Esophagus squamous epithelium (tissue), 5 donors: ENCODE results near the gene IFT80. TPM values are rescaled to one million over a fixed set of nuclear protein-coding genes. Genes with fewer than 3 reads are reported as not detected.
A peak's percentile ranks its signal among the peaks of the same experiment; 100 is the strongest.

Experiments used
- DNase-seq: peaks from one replicate; lab custom pipeline; 2025; lab: John Stamatoyannopoulos, UW
- H3K27ac ChIP-seq, 4 donors: fragments of 200-600 bp; sonication (generic); one replicate each; pipeline ENCODE4 v1.5.1; 2016 to 2019; ENCODE audit warnings: mild to moderate bottlenecking in 1 of 4
- H3K27me3 ChIP-seq, 4 donors: fragments of 200-600 bp; sonication (generic); 1 replicate in 3 of 4; 2 replicates in 1 of 4; pipeline versions ENCODE4 v1.5.1 to v1.6.0; 2017 to 2021; ENCODE audit warnings: antibody characterized with exemption in 1 of 4
- H3K36me3 ChIP-seq, 3 donors: fragments of 200-600 bp; sonication (generic); one replicate each; pipeline ENCODE4 v1.5.1; 2016 to 2019
- H3K4me1 ChIP-seq, 3 donors: fragments of 200-600 bp; sonication (generic); one replicate each; pipeline ENCODE4 v1.5.1; 2017 to 2019
- H3K4me3 ChIP-seq, 4 donors: fragments of 200-600 bp; sonication (generic); 1 replicate in 3 of 4; 2 replicates in 1 of 4; pipeline ENCODE4 v1.5.1; 2016 to 2019; ENCODE audit warnings: mild to moderate bottlenecking in 2 of 4, moderate library complexity in 1 of 4
- H3K9me3 ChIP-seq, 3 donors: fragments of 200-600 bp; sonication (generic); one replicate each; pipeline ENCODE4 v1.5.1; 2016 to 2019
- CTCF ChIP-seq, 6 experiments: fragments of 450-650 bp in 4 of 6; fragments of 200-600 bp in 2 of 6; sonication (generic) in 2 of 6; IDR thresholded peaks; one replicate each; pipeline ENCODE4 v1.5.1; 2016 to 2019; ENCODE audit warnings: antibody characterized with exemption in 6 of 6, mild to moderate bottlenecking in 4 of 6, moderate library complexity in 4 of 6
- POLR2A ChIP-seq, 4 donors: fragments of 450-650 bp; IDR thresholded peaks; one replicate each; pipeline ENCODE4 v1.6.1; 2017; ENCODE audit warnings: antibody characterized with exemption in 4 of 4, mild to moderate bottlenecking in 4 of 4, moderate library complexity in 3 of 4
- WGBS, 2 donors: methylation state at CpG; one replicate each; pipeline ENCODE4 v1.1.5; 2018; 5-methylcytosine and 5-hydroxymethylcytosine counted together
- intact Hi-C: fragments of 100-400 bp; cut with DNase I; formaldehyde crosslinking; loops from one replicate; pipeline ENCODE4 v1.15.0; 2022
- small RNA-seq, 4 donors: library from RNA; depleted of rRNA; stranded (forward); fragments of <200 nt; gene quantifications; one replicate each; pipeline ENCODE3, GENCODE V24; 2016
- total RNA-seq, 4 donors: library from RNA; depleted of rRNA; stranded (reverse); fragments of >200 nt; gene quantifications; one replicate each; pipeline ENCODE4 v1.1.0, GENCODE V29; 2016
- donor health status: DM: yes; HTN: yes; CAD: no.

IFT80 gene
- total RNA-seq, 4 donors from 2014 or later: 10.8 to 20.4 (median 14.9) TPM

- Histone ChIP-seq H3K36me3 (no peaks in the 10 kb centered on the region), H3K4me3 (no peak overlapping the region), H3K9me3 (no peaks in the 10 kb centered on the region), H3K27ac (no peak overlapping the region), H3K4me1 (no peaks in the 10 kb centered on the region), H3K27me3 (no peaks in the 10 kb centered on the region)
- intact Hi-C loops: no loop called here
- WGBS, 2 donors: 52 to 62% methylated on average over 4 of the region's 4 CpGs
- no peak for DNase-seq
- TF ChIP-seq CTCF (IDR thresholded peaks at IDR 0.05): no peak
- no peak for TF ChIP-seq POLR2A (IDR thresholded peaks at IDR 0.05)
Measured at GRCh38 chr3:160217675-160218074, 181.3 kb downstream of the IFT80 start.

- no peak overlapping the region for H3K27ac ChIP-seq
- H3K4me1 ChIP-seq: no peaks in the 10 kb centered on the region
- no peaks in the 10 kb centered on the region for H3K36me3 ChIP-seq
- no peaks in the 10 kb centered on the region for H3K27me3 ChIP-seq
- H3K4me3 ChIP-seq: no peak overlapping the region
- 67 to 90% methylated on average over 1 of the region's 1 CpG for WGBS, 2 donors
- no peak for TF ChIP-seq CTCF (IDR thresholded peaks at IDR 0.05)
- no peak for TF ChIP-seq POLR2A (IDR thresholded peaks at IDR 0.05)
- DNase-seq: no peak
- H3K9me3 ChIP-seq: no peaks in the 10 kb centered on the region
- intact Hi-C loops: no loop called here
Measured at GRCh38 chr3:160213191-160213590, 185.8 kb downstream of the IFT80 start.

- TF ChIP-seq CTCF (IDR thresholded peaks at IDR 0.05) (peak in 1 of 6 experiments; percentile 41), POLR2A (IDR thresholded peaks at IDR 0.05) (no peak)
- DNase-seq: no peak
- Histone ChIP-seq H3K27me3 (no peaks in the 10 kb centered on the region), H3K36me3 (no peaks in the 10 kb centered on the region), H3K4me3 (no peak overlapping the region), H3K4me1 (no peaks in the 10 kb centered on the region), H3K9me3 (no peaks in the 10 kb centered on the region), H3K27ac (no peak overlapping the region)
- intact Hi-C loops: no loop called here
- WGBS, 2 donors: 78 to 83% methylated on average over 1 of the region's 1 CpG
Measured at GRCh38 chr3:160210799-160211221, 188.2 kb downstream of the IFT80 start.

- DNase-seq: no peak
- 89 to 100% methylated on average over 1 of the region's 1 CpG for WGBS, 2 donors
- H3K36me3 ChIP-seq: no peaks in the 10 kb centered on the region
- no peak overlapping the region for H3K4me3 ChIP-seq
- H3K4me1 ChIP-seq: no peaks in the 10 kb centered on the region
- intact Hi-C loops: no loop called here
- TF ChIP-seq CTCF (IDR thresholded peaks at IDR 0.05): no peak
- TF ChIP-seq POLR2A (IDR thresholded peaks at IDR 0.05): no peak
- no peaks in the 10 kb centered on the region for H3K9me3 ChIP-seq
- no peak overlapping the region for H3K27ac ChIP-seq
- no peaks in the 10 kb centered on the region for H3K27me3 ChIP-seq
Measured at GRCh38 chr3:160210341-160210740, 188.7 kb downstream of the IFT80 start.

Small RNAs within 50 kb of the gene (small RNA-seq; reads per million reads assigned to genes)
- gene MIR15B (14.0 to 26.2 (median 21.1) reads per million in 4 donors), gene MIR16-2 (3.2 to 6.0 (median 4.9) reads per million in 4 donors)

Other genes with a start within 250 kb of the IFT80 start
- 10 to 100 TPM in 1 of 4 donors, 1 to 10 TPM in 2, under 1 TPM in 1; 0.53 to 13.2 (median 3.9) TPM for gene C3orf80, start 173.8 kb downstream of the IFT80 start, total RNA-seq
- gene SMC4, start 425 bp upstream of the IFT80 start, total RNA-seq: 10 to 100 TPM; 50.4 to 94.8 (median 81.6) TPM
- gene TRIM59, start 50.6 kb upstream of the IFT80 start, total RNA-seq: 10 to 100 TPM in 1 of 4 donors, 1 to 10 TPM in 3; 4.9 to 14.7 (median 8.9) TPM
- gene KPNA4, start 166.3 kb upstream of the IFT80 start, total RNA-seq: 10 to 100 TPM; 19.9 to 34.7 (median 23.4) TPM